Stimulated activated CD8-positive, alpha-beta memory T cell treated with anti-CD3 and anti-CD28 coated beads, Interleukin-15, amount 100 ng/mL, for 48 hours (primary cell): Measurements from ENCODE around the gene GNB1L.
"Not testable (repeated sequence)": the region's sequence is repeated elsewhere in the genome, so short reads cannot be mapped to it uniquely, and the experiment has no call there.

ENCODE experiments used
- DNase-seq, 2 donors: peaks; one replicate each; pipeline ENCODE4 v3.0.0-alpha.2; 2020; ENCODE audit warnings: low read depth in 2 of 2

Gene GNB1L

GRCh38 chr22:19796160-19796559, 58.5 kb downstream of the GNB1L start:
- no peak for DNase-seq

DNA sequence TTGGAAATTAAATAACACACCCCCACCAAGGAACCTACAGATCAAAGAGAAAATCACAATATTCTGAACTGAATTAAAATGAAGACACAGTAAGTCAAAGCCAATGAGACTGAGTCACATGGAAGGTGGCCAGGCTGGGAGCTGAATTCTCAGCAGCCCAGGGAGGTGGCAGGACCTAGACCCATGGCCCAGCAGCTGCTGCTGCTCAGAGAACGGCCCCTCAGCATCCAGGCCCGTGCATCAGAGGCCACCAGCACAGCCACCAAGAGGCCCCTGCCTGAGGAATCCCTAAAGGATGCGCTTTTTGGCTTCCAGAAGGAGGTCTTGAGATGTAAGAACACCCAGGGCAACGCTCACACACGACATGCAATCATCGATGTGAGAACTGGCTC, 59.1 kb downstream of the GNB1L start:
- DNase-seq = no peak

DNA sequence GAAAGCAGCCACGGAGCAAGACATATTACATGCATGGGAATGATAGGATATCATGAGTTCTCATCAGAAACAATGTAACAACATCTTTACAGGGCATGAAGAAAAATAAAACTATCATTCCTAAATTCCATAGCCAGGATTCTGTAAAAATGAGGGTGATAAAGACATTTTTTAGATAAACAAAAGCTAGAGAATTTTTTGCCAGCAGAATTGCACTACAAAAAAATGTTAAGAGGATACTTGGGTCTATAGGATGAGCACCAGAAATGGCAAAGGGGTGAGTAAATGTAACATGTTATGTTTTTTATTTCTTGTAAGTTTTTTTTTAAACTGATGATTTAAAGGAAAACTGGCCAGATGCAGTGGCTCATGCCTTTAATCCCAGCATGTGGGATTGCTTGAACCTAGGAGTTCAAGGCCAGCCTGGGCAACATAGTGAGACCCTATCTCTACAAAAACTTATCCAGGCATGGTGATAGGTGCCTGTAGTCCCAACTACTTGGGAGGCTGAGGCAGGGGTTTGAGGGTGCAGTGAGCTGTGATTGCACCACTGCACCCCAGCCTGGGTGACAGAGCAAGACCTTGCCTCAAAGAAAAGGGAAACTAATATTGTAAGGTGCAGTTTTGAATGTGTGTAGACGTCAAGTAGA, 60.9 kb downstream of the GNB1L start:
- no peak for DNase-seq

- no peak for DNase-seq
Observed at GRCh38 chr22:19793161-19793560, 61.5 kb downstream of the GNB1L start.

DNA sequence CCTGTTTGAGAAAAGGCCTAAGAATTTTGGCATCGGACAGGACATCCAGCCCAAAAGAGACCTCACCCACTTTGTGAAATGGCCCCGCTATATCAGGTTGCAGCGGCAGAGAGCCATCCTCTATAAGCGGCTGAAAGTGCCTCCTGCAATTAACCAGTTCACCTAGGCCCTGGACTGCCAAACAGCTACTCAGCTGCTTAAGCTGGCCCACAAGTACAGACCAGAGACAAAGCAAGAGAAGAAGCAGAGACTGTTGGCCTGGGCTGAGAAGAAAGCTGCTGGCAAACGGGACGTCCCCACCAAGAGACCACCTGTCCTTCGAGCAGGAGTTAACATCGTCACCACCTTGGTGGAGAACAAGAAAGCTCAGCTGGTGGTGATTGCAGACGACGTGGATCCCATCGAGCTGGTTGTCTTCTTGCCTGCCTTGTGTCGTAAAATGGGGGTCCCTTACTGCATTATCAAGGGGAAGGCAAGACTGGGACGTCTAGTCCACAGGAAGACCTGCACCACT, 62.2 kb downstream of the GNB1L start:
- not testable (repeated sequence) for DNase-seq

DNA sequence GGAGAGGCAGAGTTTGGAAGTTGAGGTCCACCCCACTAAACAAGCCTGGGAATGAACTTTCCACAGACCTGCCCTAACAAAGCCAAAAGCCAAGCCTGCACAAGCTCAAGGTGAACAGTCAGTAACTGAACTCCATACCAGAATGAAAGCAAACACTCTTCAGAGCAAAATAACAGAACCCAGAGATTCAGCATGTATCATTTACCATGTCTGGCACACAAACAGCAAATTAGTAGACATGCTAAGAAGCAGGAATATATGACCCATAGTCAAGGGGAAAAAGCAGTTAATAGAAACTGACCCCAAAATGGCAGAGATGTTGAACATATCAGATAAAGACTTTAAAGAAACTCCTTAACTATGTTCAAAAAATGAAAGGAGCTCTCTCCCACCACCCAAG, 62.8 kb downstream of the GNB1L start:
- DNase-seq = no peak

GRCh38 chr22:19791243-19791642, 63.4 kb downstream of the GNB1L start:
- no peak for DNase-seq

GRCh38 chr22:19789828-19790227, 64.8 kb downstream of the GNB1L start:
- no peak for DNase-seq

GRCh38 chr22:19789406-19789805, 65.3 kb downstream of the GNB1L start:
- DNase-seq = no peak

GRCh38 chr22:19788661-19789225, 65.9 kb downstream of the GNB1L start:
- no peak for DNase-seq

DNA sequence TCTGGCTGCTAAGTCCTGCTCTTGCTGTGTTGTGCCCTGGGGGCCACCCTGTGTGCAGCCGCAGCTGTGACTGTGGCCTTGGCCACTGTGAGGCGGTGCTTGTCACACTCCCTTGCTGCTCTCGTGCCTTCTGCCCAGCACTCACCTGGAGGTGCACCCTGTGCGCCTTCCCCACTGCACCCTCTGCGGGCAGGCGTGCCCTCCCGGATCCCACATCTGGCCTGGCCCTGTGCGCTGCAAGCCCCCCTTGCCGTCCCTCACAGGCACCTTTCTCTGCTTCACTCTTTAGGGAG, 66.9 kb downstream of the GNB1L start:
- no peak for DNase-seq

DNA sequence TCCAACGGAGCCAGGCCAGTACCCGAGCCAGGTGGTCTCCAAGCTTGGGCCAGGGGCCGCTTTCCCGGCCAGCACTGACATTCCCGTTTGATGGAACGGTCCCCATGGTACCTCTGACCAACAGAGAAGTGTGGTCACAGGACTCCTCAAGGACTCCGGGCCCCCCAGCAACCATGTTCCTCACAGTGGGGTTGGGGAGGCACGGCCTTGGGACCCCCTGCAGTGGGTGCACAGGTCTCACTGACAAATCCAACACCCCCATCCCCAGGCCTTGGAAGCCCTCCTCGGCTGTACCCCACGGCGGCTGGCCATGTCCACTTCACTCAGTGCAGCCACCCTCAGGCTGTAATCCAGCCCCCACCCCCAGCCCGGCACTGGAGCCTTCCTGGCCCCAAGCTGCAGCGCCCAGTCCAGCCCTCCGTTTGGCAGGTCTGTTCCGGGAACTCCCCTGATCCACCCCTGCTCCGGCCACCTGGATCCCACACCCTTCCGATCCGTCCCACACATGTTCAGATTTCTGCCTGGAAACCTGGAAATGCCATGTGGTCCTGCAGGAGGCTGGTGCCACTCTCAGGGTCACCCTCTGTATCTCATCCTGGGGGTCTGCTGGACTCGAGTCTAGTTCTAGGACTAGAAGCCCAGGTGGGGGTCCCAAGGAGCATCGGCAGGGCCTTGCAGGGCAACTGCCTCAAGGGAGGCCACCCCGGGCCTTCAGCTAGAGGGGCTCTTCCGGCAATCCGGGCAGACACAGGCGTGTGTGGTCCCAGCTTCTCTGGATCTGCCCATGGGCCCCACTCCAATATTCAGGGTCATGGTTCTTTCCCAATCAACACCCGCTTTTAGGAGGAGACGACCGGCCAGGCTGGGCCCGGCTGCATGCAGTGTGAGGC, 67.5 kb downstream of the GNB1L start:
- DNase-seq = no peak

DNA sequence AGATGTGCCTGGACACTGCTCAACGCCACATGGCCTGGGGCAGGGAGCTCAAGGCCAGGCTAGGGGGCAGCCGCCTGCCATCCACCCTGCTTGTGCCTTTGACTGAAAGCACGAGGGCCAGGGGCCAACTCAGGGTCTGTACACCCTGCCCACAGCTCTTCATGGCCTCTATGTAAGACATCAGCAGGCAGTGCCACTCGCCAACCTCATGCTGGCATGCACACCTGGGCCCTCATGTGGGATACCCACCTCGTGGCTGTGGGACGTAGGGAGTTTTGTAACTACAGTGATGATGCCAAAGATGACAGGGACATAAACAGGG, 68.4 kb downstream of the GNB1L start:
- no peak for DNase-seq

DNA sequence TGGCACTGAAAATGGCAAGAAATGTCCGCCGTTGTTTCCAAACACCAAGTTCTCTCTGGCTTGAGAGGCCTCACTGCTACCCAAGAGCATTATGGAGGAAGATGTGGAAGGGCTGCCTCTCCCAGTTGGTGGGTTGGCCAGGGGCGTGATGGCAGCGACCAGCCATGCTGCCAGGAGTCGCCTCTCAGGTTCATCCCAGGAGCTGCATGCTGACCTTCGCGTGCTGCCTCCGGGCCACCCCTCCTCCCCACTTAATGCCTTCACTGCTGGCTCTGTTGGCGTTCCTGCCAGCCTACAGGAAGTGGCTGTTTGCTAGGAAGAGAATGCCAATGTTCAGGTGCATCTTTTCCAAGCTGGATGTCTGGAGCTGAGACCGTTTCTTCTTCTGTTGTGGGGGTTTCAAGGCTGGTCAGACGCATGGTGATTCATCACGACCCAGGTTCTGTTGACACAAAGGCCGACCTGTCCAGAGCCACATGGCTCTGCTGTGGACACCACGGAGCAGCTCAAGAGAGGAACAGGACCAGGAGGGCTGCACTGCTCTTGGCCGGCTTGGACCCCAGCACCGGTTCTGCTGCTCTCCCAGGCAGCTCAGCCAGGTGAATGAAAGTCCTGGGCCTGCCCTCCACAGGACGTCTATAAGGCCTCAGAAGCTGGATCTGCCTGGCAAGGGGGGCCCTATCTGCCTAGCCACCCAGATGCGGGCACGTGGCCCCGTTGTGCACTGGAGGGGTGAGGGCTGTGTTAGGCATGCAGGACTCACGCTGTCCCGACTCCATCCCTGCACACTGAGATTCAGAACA, 69.0 kb downstream of the GNB1L start:
- DNase-seq = no peak

- no peak for DNase-seq
Observed at GRCh38 chr22:19784384-19785175, 70.1 kb downstream of the GNB1L start.

- DNase-seq = no peak
Observed at GRCh38 chr22:19783586-19784383, 70.9 kb downstream of the GNB1L start.

GRCh38 chr22:19782533-19782932, 72.1 kb downstream of the GNB1L start:
- no peak for DNase-seq

GRCh38 chr22:19779685-19780268, 74.9 kb downstream of the GNB1L start:
- no peak for DNase-seq

DNA sequence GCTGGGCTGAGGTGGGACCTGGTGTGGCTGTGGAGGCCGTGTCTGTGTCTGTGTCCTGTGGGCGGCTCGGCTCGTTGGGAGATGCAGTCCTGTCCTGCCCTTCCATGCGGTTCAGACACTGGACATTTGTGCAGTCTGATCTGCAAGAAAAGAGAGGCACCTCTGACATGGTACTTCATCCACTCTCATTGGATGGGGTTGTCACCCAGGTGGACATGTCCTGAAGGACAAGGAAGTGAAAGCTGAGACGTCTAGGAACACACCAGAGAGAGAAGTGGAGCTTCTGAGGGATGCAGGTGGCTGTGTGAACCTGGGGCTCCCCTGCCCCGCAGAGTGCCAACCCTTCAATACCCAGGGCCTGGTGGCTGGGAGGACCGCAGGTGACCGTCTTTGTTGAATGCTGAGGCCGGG, 75.7 kb downstream of the GNB1L start:
- no peak for DNase-seq

DNA sequence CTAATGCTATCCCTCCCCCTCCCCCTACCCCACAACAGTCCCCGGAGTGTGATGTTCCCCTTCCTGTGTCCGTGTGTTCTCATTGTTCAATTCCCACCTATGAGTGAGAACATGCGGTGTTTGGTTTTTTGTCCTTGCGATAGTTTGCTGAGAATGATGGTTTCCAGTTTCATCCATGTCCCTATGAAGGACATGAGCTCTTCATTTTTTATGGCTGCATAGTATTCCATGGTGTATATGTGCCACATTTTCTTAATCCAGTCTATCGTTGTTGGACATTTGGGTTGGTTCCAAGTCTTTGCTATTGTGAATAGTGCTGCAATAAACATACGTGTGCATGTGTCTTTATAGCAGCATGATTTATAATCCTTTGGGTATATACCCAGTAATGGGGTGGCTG, 77.5 kb downstream of the GNB1L start:
- DNase-seq = not testable (repeated sequence)
